HG03558 (cell line): ENCODE measurements around the gene GRIK4.
A peak's percentile ranks its signal among the peaks of the same experiment; 100 is the strongest.

Source experiments
- ATAC-seq: cut with Tn5 transposase; IDR thresholded peaks from one replicate; pipeline ENCODE4 v1.9.1; 2021; ENCODE audit warnings: moderate number of reproducible peaks; ENCODE audit not compliant: unreplicated experiment; ENCODE audit errors: extremely low read depth

The GRIK4 gene

GRCh38 chr11:120819437-120820365, 308.2 kb downstream of the GRIK4 start:
- ATAC-seq, result no peak

DNA sequence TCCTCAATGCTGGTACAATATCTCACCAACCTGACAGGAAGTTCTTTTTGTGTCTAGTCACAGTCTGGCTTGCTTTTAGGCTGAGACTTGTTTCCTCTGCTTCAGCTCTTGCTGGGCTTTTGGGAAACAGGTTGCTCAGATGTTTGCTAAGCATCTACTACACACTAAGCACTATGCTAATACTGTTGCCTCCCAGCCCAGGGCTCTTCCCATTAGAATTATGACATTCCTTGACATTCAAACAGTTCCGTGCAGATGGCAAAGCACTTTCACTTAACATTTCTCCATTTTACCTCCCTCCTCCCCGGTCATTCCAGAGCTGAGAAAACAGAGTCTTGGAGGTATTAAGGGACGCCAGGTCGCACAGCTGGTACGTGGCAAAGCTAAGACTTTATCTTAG, 311.6 kb downstream of the GRIK4 start:
- ATAC-seq, result no peak

DNA sequence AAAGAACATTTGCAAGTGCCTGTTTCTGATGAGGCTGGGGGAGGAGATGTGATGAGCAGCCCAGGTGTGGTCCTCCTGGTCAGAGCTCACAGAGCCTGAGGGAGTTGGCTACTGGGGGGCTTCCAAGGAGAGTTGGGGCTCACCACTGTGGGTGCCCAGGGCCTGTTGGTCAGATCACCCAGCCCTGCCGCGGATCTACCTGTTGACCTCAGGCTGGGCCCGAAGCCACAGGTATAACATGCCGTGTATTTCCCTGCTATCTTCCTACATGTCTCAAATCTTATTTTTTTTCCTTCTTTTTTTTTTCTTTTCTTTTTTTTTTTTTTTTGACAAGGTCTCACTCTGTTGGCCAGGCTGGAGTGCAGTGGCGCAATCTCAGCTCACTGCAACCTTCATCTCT, 312.7 kb downstream of the GRIK4 start:
- ATAC-seq, result no peak

DNA sequence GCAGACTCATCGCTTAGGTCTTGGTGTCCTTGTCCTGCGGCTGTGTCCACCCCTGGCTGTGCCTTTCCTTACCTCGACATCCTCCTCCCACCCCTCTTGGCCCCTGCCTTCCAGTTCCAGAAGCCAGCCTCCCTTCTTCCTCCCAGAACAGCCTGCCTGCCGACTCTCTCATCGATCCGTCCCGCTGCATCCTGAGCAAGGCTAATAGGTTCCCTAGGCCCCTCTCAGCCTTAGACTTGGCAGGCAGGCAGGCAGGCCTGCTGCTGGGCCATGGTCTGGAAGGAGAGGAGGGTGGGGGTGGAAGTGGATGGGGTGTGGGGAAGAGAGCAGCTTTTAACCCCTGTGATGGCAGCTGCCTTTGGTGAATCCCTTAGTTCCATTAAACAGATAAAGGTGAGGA, 315.6 kb downstream of the GRIK4 start:
- ATAC-seq, result no peak

DNA sequence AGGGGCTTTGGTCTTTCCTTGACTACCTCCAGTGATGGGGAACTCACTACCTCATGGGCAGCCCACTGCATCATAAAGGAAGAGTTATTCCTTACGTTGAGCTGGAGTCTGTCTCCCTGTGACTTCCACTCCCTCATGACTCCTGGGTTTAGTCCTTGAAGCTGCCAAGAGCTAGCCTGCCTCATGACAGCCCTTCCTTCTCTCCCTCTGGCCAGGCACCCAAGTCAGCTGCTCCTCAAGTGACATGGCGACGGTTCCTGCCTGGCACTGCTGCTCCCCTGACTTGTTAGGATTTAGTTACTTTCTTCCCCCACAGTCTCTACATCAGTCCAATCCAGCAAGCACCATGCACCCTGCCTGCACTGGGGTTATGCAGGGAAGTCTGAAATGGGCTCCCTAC, 316.3 kb downstream of the GRIK4 start:
- no peak for ATAC-seq

GRCh38 chr11:120828847-120829246, 317.3 kb downstream of the GRIK4 start:
- ATAC-seq, result no peak

- no peak for ATAC-seq
Observed at GRCh38 chr11:120830085-120830620, 318.6 kb downstream of the GRIK4 start.

DNA sequence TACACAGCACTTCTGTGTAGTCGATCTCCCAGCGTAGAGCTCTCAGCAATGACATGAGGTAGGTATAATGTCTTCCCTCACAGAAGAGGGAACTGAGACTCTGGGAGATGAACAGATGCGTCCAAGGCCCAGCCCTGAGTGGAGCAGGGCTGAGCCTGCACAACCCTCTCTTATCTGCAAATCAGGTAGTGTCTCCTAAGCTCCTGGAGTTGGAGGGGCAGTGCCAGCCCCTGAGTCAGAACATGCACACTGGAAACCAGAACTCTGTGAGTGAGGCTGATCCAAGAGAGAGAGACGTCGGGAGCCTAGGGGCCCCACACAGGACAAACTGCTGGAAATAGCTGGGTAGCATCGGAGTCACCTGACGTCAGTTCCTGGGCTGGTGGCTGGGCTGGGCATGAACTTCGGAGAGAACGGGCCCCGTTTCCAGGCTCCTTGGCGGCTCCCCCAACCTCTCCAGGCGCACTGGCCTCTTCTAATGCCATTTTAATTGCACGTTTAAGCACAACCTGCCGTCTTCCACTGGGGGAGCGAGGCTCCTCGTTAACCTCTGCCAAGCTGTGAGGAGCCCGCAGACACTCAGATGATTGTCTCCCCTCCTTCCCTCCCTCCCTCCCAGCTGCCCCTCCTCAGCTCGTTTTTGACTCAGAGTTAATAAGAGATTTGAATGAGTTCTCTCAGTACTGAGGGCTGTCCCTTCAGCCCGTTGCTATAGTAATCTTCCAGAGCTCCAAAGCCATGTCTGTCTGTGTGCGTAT, 321.1 kb downstream of the GRIK4 start:
- no peak for ATAC-seq

DNA sequence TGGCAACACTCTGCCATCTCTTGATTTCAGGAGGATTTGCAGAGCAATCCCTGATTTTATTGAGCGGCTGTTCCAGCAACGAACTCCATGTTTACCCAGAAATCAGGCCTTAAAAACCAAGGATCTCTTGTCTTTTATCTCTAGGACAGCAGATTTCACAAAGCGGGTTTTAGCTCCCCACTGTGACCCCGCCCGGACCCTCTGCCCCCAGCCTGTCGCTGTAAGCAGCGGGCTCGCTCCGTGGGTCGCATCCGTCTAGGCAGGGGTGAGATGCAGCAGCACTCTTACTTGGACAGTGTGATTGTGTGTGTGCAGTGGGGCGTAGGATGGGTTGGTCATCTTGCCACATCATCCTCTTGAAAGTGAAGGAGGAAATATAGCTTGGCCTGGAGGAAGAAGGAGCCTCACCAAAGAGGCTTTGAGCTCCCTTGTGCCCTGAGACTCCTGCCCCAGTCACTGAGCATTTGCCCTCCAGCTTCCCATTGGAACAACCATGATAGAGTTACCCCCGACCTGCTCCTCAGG, 323.2 kb downstream of the GRIK4 start:
- no peak for ATAC-seq

GRCh38 chr11:120835601-120836228, 324.2 kb downstream of the GRIK4 start:
- peak; percentile 93 for ATAC-seq

DNA sequence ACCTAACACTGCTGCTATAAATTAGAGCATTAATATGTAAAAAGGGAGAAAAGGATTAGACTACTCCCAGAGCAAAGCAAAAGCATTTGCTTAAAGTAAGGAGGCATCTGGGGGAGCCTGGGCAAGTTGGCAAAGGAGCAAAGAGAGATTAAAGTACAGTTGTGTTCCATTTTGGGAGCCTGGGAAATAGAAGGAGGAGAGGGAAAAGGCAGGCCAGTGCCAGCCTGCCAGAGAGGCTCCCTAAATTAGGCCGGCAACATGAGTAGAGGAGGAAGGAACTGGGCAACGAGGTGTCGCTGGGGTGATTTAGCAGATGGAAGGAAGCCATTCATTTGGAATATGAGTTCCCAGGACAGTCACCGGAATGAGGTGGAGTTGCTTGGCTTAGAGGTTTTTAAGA, 326.1 kb downstream of the GRIK4 start:
- ATAC-seq, result no peak

DNA sequence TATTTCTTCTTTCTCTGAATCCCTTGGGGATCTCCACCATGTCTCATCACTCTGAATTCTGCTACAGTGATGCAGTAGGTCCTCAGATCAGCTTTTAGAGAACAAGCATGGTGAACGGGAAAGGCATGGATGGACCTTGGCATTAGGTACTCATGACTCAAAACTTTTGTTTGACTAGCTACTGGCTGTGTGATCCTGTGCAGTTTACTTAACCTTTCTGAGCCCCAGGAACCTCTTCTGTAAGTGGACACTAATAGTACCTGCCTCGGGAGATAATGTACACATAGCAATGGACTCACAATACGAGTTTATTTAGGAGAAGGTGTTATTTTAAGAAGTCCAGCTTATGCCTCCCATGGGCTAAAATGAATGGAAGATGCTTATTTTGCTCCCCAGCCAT, 327.7 kb downstream of the GRIK4 start:
- no peak for ATAC-seq

DNA sequence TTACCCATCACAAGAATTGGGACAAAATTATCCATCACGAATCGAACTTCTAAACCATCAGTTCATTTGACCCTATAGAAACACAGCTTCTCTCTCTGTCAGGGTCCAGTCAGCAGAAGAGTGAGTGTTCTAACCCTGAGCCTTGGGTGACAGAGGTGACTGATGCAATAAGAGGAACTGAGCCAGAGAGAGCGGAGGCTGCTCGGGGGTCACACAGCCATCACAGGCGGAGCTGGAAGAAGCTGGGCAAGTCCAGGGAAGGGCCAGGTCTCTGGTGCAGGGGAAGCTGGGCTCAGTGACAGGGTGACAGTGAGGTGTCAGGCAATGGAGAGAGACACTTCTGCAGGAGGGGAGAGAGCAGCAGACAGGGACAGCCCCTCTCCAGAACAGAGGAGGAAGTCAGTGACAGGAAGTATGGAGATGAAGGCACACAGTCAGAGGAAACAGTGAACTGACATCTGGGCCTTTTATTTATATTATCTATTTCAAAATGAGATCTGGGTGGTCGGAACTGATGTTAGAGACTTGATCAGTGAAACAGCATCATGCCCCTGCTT, 328.4 kb downstream of the GRIK4 start:
- no peak for ATAC-seq

DNA sequence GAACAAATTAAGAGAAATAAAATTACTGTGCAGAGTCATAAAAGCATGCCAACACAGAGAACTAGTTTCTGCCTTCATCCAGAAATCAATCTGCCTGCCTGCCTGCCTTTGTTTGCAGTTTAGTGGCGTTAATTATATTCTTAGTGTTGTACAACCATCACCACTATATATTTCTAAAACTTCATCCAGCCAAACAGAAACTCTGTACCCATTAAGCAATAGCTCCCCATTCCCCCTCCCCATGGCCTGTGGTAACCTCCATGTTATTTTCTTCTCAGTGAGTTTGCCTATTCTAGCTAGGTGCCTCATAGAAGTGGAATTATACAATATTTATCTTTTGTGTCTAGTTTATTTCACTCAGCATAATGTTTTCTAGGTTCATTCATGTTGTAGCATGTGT, 329.1 kb downstream of the GRIK4 start:
- no peak for ATAC-seq

DNA sequence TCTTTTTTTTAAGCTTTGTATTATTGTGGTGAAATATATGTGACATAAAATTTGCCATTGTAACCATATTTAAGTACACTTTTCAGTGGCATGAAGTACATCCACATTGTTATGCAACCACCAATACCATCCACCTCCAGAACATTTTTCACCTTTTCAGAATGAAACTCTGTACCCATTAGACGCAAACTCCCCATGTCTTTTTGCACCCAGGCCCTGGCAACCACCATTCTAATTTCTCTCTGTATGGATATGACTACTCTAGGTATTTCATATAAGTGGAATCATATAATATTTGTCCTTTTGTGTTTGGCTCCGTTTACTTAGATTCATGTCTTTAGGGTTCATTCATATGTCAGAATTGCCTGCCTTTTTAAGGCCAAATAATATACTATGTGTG, 329.5 kb downstream of the GRIK4 start:
- no peak for ATAC-seq

DNA sequence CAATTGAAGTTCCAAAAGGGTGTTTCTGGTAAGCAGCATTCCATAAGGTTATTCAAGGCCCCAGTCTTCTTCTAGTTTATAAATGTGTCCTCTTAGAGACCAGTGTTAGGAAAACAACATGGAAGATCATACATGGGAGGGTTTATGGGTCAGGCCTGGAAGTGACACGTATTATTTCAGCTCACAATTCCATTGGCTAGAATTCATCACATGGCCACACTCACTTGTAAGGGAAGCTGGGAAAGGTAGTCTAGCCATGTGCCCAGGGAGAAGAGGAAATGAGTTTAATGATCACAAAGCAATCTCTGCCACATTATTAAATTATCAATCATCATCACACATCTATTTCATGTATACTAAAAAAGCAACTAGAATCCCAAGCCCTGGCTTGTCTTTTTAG, 330.6 kb downstream of the GRIK4 start:
- no peak for ATAC-seq

DNA sequence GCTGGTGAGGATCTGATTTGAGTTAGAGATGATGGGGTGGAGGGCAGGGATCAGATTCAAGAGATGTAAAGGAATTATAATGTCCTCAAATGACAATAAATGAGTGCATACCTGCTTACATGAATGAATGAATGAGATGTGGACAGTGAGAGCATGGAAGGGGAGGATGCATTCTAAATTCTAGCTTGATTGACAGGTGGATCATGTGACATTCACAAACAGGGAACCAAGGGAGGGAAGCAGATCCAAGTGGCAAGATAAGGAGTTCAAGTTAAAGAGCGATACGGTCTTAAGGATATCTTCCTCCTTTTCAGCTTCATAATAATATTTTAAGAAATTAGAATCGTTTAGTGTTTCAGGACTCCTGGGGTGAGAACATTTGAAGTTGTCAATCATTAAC, 341.9 kb downstream of the GRIK4 start:
- no peak for ATAC-seq

GRCh38 chr11:120854988-120855387, 343.4 kb downstream of the GRIK4 start:
- ATAC-seq, result no peak

- no peak for ATAC-seq
Observed at GRCh38 chr11:120857508-120857907, 346.0 kb downstream of the GRIK4 start.

GRCh38 chr11:120858740-120859139, 347.2 kb downstream of the GRIK4 start:
- no peak for ATAC-seq
